GM21619 (cell line): Measurements from ENCODE around the gene TTC7B.

Experiments used
- ATAC-seq: cut with Tn5 transposase; IDR thresholded peaks from one replicate; pipeline ENCODE4 v1.9.1; 2021; ENCODE audit not compliant: unreplicated experiment

The TTC7B gene

GRCh38 chr14:90743425-90743824 lies 72.8 kb downstream of the TTC7B start:
- ATAC-seq = no peak

DNA sequence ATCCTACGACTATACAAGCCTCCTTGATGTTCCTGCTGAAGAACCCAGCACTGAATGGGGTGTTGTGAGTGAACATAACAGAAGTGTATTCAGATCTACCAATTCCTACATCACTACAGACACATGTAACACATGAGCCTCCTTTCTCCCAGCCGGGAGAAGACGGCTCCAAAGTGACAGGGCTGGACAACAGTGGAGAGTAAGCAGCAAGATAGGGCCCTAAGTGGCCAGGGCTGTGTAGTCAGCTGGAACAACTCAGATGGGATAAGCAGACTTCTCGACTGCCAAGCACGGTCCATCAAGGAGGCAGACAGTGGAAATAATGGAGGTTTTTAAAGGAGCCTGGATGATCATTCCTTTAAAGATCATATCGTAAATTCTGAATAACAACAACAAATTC lies 73.5 kb downstream of the TTC7B start:
- no peak for ATAC-seq

- no peak for ATAC-seq
Measured at GRCh38 chr14:90742252-90742651, 74.0 kb downstream of the TTC7B start.

- no peak for ATAC-seq
Measured at GRCh38 chr14:90741682-90741946, 74.6 kb downstream of the TTC7B start.

- no peak for ATAC-seq
Measured at GRCh38 chr14:90740946-90741681, 75.1 kb downstream of the TTC7B start.

DNA sequence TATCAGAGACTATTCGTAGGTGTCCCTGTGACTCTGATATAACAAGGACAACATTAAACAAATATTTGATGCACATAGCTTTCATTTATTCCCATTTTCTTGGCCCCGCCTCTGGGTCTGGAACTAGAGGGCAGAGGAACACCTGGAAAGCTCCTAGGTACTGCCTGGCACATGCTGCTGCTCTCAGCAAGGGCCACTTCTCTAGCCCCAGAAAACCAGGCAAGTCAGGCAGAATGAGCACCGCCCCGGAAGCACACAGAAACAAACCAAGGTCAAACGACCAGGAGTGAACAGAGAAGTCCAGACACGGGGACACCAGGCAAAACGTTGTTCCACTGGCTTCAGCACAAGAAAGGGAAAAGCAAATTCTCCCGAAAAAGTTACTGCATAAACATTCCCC lies 76.1 kb downstream of the TTC7B start:
- ATAC-seq = no peak

GRCh38 chr14:90739318-90740068 lies 76.7 kb downstream of the TTC7B start:
- ATAC-seq = no peak

GRCh38 chr14:90733139-90733808 lies 83.0 kb downstream of the TTC7B start:
- no peak for ATAC-seq

GRCh38 chr14:90732718-90733117 lies 83.5 kb downstream of the TTC7B start:
- ATAC-seq = no peak

- no peak for ATAC-seq
Measured at GRCh38 chr14:90732139-90732538, 84.1 kb downstream of the TTC7B start.

DNA sequence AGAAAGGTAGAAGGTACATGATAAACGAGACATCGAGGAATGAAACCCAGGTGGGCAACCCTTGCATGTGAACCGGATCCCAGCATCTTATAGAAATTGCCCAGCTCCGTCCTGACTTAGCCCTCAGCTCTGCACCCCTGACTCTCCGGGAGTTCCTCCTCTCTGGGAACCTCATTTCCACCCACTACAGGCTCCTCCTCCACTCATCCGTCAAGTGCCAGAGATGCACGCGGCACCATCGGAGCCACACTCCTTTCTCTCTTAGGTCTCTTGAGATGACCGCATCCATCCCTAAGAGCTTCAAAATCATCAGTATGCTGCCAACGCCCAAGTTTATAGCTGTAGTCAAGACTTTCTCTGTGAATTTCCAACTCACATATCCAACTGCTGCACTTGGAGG lies 84.7 kb downstream of the TTC7B start:
- ATAC-seq = no peak

DNA sequence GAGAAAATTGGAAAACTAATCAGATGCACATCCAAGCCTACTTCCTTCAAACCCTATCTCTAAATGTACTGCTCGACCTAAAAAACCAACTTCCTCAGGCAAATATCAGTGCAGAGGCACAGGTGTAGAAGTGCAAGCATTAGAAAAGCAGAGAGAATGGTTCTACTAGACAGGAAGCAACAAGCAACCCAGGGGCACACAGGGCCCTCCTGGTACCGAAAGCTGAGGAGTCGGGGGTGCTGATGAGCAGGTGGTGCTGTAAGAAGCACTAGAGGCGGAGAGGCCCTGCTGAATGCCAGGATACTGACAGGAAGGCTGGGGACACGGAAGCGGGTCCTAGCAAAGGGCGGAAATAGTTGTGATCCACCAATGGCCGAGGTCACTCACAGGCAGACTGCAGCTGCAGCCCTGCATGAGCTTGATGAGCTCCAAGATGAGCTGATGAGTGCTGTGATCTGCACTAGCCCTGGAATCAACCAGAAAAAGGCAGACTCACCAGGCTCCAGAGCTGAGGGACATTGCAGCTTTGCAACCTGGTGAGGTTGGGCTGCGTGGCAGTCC lies 85.9 kb downstream of the TTC7B start:
- ATAC-seq = no peak

GRCh38 chr14:90728951-90729350 lies 87.3 kb downstream of the TTC7B start:
- no peak for ATAC-seq

- no peak for ATAC-seq
Measured at GRCh38 chr14:90727082-90727481, 89.1 kb downstream of the TTC7B start.

GRCh38 chr14:90726656-90727055 lies 89.6 kb downstream of the TTC7B start:
- ATAC-seq = no peak

DNA sequence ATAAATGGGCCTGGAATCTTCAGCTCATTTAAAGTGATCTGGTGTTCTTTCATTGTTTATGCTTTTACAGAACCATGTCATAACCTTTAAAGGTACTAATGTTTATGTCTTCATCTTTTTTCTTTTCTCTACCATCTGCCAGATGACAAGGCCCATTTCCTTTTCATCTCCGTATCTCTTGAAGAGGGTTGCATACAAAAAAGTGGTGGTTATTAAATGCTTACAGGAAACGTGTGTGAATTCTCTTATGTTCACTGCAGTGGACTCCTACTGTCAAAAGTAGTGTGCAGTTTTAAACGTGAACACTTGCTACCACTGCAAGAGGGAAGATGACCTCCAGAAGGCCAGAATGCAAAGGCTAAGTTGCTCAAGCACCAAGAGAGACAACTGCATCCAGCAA lies 91.4 kb downstream of the TTC7B start:
- no peak for ATAC-seq

DNA sequence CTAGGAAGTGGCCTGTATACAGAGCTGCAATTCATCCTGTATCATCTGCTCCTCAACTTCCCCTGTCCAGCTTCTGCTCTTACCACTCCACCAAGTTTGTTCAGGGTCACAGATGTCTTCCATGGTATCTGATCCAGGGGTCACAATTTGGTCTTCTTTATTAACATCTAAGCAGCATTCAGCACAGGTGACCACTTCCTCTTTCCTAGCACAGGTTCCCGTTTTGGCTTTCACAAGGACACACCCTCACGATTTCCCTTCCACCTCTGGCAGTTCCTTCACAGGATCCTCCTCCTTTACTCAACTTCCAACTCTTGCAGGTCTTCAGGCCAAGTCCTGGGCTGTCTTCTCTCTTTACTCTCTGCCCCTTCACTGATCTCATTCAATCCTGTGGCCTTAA lies 93.6 kb downstream of the TTC7B start:
- no peak for ATAC-seq

DNA sequence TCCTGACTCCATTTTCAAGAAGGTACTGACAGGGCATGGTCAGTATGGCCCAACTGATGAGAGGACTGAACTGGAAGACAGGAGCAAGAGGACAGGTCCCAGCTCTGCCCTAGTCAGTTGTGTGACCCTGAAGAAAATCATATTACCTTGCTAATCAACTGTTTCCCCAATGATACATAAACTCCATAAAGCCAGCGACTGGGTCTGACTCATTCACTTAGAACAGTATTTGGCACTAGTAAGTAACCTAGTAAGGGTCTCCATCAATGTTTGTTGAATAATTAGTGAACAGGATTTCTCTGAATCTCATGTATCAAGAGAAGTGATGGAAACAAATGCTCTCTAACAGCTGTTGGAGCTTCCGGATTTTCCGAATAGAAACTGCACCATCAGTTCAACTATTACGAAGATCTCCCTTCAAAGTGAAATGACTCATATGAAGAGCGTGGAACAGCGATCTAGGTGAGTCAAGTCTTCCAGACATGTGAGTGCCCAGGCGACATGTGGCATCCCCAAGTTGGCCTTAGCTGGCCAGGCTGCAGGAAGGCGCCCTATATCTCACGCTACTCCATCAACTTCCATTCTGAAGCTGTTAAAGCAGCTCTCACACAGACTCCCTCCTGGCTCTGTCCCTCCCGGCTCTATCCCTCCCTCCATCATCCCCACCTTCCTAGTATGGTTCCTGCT lies 94.5 kb downstream of the TTC7B start:
- ATAC-seq = no peak

GRCh38 chr14:90720832-90721231 lies 95.4 kb downstream of the TTC7B start:
- no peak for ATAC-seq

DNA sequence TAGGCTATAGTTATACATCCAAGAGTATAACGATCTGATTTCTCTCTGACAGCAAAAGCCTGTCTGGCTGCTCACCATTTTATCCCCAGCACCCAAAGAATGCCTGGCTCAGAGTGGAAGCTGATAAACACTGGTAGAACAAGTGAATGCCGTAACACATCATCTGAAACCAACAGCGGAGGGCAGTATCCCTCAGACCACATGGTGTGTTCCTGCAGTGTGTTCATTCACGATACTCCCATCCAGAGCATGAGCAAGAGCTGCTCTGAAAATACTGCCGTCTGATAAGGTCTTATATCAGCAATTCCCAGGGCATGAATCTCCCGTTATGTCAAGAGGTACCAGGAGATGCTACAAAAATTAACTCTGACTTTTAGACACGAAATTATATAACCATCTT lies 95.9 kb downstream of the TTC7B start:
- ATAC-seq = no peak

DNA sequence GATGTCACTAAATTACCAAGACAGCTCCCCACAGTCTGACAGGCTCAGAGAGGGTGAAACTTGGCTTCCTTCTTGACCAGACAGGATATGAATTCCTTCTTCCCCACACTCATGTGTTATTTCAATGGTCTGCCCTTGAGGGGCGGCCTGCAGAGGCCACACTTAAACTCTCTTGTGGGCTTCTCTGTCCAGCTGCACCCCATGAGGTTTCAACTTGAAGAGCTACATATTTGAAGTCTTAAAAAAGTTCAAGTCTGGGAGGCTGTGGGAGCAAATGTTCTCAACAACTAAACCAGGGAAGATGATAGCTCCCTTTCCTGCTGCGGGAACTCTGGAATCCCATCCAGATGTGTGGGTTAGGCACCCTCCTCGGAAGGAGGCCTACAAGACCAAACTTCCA lies 98.3 kb downstream of the TTC7B start:
- ATAC-seq = no peak
